Measurements from ENCODE around the gene VSTM4.
A peak's percentile ranks its signal among the peaks of the same experiment; 100 is the strongest.

VSTM4 gene

GRCh38 chr10:49082766-49083165, 32.6 kb downstream of the VSTM4 start:
- Histone ChIP-seq H4K20me1 (ENCODE audit: insufficient read depth, low read length) (no peaks in the 10 kb centered on the region), H3K4me3 (ENCODE audit: low read length) (peak overlapping the region; percentile 45), H3K27ac (ENCODE audit: low read length) (peak overlapping the region; percentile 25; the same call in 1 of the 2 replicates), H3K36me3 (replicated peaks; ENCODE audit: low read depth, low read length) (no peaks in the 10 kb centered on the region), H3K79me2 (ENCODE audit: low read length) (no peaks in the 10 kb centered on the region), H3K9me3 (ENCODE audit: insufficient read depth, low read length) (no peaks in the 10 kb centered on the region), H3K27me3 (ENCODE audit: low read depth, low read length) (no peaks in the 10 kb centered on the region), H2AFZ (ENCODE audit: low read depth, low read length) (peak overlapping the region; percentile 59; the same call in 1 of the 2 replicates), H3K9ac (ENCODE audit: low read length) (peak overlapping the region; percentile 19; the same call in 1 of the 2 replicates), H3K4me1 (ENCODE audit: low read length) (peaks cover 36% of the 10 kb centered on the region), H3K4me2 (ENCODE audit: low read length) (peak overlapping the region; percentile 60)
- TF ChIP-seq EZH2phosphoT487 (IDR thresholded peaks at IDR 0.05; ENCODE audit: low read depth) (no peak), CTCF (IDR thresholded peaks at IDR 0.05; ENCODE audit: low read depth, low read length) (no peak)

DNA sequence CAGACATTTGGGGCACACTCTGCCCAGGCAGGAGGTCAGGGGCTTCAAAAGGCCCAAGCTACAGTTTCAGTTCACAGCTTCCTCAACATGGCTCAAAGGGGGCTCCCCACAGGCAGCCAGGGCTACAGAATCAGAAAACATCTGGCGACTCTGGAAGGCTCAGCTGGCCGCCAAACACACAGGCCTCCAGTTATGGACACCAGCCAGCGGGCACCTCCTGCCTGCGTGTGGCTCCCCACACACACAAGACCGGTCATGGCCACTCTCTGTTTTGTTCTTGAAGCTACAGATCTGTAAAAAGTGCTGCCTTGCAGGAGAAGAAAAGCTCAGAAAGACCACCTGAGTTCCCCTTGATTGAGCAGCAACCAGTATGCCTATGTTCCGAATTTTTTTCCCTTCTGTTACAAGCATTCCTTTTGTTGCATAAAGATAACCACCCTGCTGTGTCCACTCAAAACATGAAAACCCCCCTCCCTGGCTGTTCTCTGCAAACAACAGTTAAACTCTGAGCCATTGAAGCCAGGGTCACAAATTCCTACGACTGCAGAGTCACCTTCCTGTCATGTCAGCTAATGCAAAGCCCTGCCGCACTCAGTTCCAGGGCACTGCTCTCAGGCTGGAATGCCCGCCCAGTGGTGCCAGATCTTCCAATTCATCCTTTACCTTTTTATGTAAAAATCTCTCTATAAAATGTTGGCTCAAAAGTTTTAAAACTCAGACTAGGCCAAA, 33.6 kb downstream of the VSTM4 start:
- H3K9me3 ChIP-seq (ENCODE audit: insufficient read depth, low read length), result no peaks in the 10 kb centered on the region
- H3K4me1 ChIP-seq (ENCODE audit: low read length), result peaks cover 42% of the 10 kb centered on the region
- no peak overlapping the region for H2AFZ ChIP-seq (ENCODE audit: low read depth, low read length)
- no peaks in the 10 kb centered on the region for H3K36me3 ChIP-seq (replicated peaks; ENCODE audit: low read depth, low read length)
- H3K4me2 ChIP-seq (ENCODE audit: low read length), result peak overlapping the region; percentile 22
- no peaks in the 10 kb centered on the region for H4K20me1 ChIP-seq (ENCODE audit: insufficient read depth, low read length)
- TF ChIP-seq CTCF (IDR thresholded peaks at IDR 0.05; ENCODE audit: low read depth, low read length), result no peak
- no peak for TF ChIP-seq EZH2phosphoT487 (IDR thresholded peaks at IDR 0.05; ENCODE audit: low read depth)
- no peaks in the 10 kb centered on the region for H3K27me3 ChIP-seq (ENCODE audit: low read depth, low read length)
- H3K4me3 ChIP-seq (ENCODE audit: low read length), result no peak overlapping the region
- no peak overlapping the region for H3K9ac ChIP-seq (ENCODE audit: low read length)
- no peak overlapping the region for H3K27ac ChIP-seq (ENCODE audit: low read length)
- no peaks in the 10 kb centered on the region for H3K79me2 ChIP-seq (ENCODE audit: low read length)

DNA sequence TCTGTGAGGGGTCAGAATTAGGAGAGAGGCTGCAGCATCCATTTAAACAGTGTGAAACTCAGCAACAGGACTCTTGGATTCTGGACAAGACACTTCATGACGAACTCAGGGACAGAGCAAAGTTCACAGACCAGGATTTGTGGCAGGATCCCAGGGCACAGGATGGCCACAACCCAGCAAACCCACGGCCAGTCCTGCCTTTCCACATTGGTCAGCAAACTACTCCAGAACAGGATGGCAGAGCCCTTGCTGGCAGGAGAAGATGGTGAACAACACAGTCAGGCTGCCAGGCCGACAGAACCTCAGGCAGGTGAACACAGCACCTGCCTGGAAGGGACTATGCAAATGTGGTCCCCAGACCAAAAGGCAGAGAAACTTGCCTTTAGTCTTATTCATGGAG, 34.4 kb downstream of the VSTM4 start:
- H3K9me3 ChIP-seq (ENCODE audit: insufficient read depth, low read length), result no peaks in the 10 kb centered on the region
- no peak overlapping the region for H3K9ac ChIP-seq (ENCODE audit: low read length)
- peak overlapping the region; percentile 22 for H3K4me2 ChIP-seq (ENCODE audit: low read length)
- H3K4me1 ChIP-seq (ENCODE audit: low read length), result peaks cover 47% of the 10 kb centered on the region
- no peak overlapping the region for H2AFZ ChIP-seq (ENCODE audit: low read depth, low read length)
- no peak overlapping the region for H3K4me3 ChIP-seq (ENCODE audit: low read length)
- H3K27ac ChIP-seq (ENCODE audit: low read length), result no peak overlapping the region
- no peaks in the 10 kb centered on the region for H3K79me2 ChIP-seq (ENCODE audit: low read length)
- H3K27me3 ChIP-seq (ENCODE audit: low read depth, low read length), result no peaks in the 10 kb centered on the region
- no peaks in the 10 kb centered on the region for H4K20me1 ChIP-seq (ENCODE audit: insufficient read depth, low read length)
- TF ChIP-seq CTCF (IDR thresholded peaks at IDR 0.05; ENCODE audit: low read depth, low read length) (no peak), EZH2phosphoT487 (IDR thresholded peaks at IDR 0.05; ENCODE audit: low read depth) (no peak)
- no peaks in the 10 kb centered on the region for H3K36me3 ChIP-seq (replicated peaks; ENCODE audit: low read depth, low read length)

GRCh38 chr10:49080071-49080470, 35.3 kb downstream of the VSTM4 start:
- H3K79me2 ChIP-seq (ENCODE audit: low read length), result no peaks in the 10 kb centered on the region
- no peaks in the 10 kb centered on the region for H4K20me1 ChIP-seq (ENCODE audit: insufficient read depth, low read length)
- no peaks in the 10 kb centered on the region for H3K36me3 ChIP-seq (replicated peaks; ENCODE audit: low read depth, low read length)
- peaks cover 47% of the 10 kb centered on the region for H3K4me1 ChIP-seq (ENCODE audit: low read length)
- TF ChIP-seq CTCF (IDR thresholded peaks at IDR 0.05; ENCODE audit: low read depth, low read length) (no peak), EZH2phosphoT487 (IDR thresholded peaks at IDR 0.05; ENCODE audit: low read depth) (no peak)
- no peaks in the 10 kb centered on the region for H3K27me3 ChIP-seq (ENCODE audit: low read depth, low read length)
- H2AFZ ChIP-seq (ENCODE audit: low read depth, low read length), result no peak overlapping the region
- no peak overlapping the region for H3K4me3 ChIP-seq (ENCODE audit: low read length)
- no peak overlapping the region for H3K9ac ChIP-seq (ENCODE audit: low read length)
- H3K9me3 ChIP-seq (ENCODE audit: insufficient read depth, low read length), result no peaks in the 10 kb centered on the region
- no peak overlapping the region for H3K27ac ChIP-seq (ENCODE audit: low read length)
- no peak overlapping the region for H3K4me2 ChIP-seq (ENCODE audit: low read length)

Measured in OCI-LY3 (cell line).